HG02885 (cell line): ENCODE data around the gene FAM200B.

Experiments used
- ATAC-seq: cut with Tn5 transposase; IDR thresholded peaks from one replicate; pipeline ENCODE4 v1.9.1; 2021; ENCODE audit warnings: mild to moderate bottlenecking; ENCODE audit not compliant: unreplicated experiment, poor library complexity

FAM200B gene

GRCh38 chr4:15681372-15682241 is at the start of gene FAM200B:
Gene FAM200B (plus strand): TSS chr4:15681827. CDS start chr4:15686978, 5,151 bp downstream.
- peak; percentile 93 for ATAC-seq

DNA sequence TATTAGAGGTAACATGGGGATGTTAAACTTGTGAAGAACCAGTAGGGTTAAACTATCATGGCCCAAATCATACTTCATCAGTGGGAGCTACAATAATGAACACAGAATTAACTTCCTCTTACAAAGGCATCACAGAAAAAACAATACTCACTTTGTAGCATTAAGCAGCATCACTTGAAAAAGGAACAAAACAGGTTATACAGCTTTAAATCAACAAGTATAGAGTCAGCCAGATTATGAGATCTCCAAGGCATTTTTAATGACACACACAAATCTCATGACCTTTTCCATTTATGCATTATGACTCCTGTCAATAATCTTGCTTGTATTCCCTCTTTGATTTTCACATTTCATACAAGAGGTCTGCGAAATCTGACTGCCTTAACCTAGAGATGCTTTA is 44.8 kb upstream of the FAM200B start:
- ATAC-seq = no peak

DNA sequence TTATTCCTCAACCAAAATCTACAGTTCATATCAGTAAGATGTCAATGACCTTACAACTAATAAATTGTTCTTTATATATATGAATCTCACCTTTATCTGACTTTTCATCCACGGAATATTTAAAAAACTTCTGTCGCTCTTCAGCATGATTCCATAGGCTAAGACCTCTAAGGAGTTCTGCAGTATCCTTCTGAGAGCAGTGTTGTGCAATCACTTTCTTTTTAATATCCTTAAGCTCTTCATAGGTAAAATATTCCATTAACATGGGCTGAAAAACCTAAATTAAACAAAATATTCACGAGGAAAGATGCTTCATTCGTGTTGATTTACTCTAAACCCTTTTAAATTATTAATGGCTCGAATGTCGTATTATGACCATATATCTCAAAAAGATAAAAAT is 43.2 kb upstream of the FAM200B start:
- no peak for ATAC-seq

DNA sequence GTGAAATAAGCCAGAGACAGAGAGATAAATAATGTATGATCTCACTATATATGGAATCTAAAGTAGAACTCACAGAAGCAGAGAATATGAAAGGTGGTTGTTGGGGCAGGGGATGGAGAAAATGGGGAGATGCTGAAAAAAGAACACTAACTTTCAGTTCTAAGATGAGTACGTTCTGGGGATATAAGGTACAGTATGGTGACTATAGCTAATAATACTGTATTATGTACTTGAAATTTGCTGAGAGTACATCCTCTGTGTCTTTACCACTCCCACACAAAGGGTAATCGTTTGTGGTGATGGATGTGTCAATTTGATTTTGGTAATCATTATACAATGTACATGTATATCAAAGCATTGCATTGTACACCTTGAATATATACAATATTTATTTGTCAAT is 33.0 kb upstream of the FAM200B start:
- ATAC-seq = peak; percentile 73

- ATAC-seq = peak; percentile 36
These were observed 31.6 kb upstream of the FAM200B start for GRCh38 chr4:15649914-15650545.

- ATAC-seq = no peak
These were observed 30.0 kb upstream of the FAM200B start for GRCh38 chr4:15651676-15652075.

GRCh38 chr4:15652191-15652590 is 29.4 kb upstream of the FAM200B start:
- no peak for ATAC-seq

DNA sequence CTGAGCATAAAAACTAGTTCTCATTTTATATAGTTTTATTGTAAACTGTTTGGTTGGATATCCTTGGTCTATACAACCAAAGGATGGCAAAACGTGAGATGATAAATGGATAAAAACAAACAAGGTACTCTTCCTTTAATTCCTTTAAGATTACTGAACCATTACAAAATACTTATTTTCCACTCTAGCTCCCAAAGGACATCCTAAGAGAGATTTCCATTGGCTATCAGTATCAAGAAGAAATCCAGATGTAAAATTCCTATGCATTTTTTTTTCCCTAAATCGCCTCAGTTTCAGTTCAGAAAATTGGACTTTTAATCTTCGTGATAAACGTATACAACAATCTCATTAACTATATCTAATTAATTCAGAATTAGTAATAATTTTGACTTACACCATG is 28.8 kb upstream of the FAM200B start:
- no peak for ATAC-seq

DNA sequence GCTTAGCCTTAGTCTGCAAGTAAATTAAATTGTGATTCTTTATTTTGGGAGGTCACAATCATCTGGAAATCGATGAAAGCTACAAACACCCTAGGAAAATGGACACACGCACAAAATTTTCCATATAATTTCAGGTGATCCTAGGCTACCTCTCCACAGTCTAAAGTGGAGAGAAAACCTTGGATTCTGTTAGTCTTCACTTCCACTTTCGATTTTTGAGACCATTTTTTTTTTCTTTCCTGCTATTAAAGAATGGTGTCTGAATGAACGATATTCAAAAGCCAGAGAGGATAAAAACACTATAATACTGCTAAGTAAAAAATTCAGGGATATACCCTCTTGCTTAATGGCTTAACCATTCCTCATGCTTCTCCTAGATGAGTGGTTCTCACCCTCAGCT is 28.2 kb upstream of the FAM200B start:
- no peak for ATAC-seq

DNA sequence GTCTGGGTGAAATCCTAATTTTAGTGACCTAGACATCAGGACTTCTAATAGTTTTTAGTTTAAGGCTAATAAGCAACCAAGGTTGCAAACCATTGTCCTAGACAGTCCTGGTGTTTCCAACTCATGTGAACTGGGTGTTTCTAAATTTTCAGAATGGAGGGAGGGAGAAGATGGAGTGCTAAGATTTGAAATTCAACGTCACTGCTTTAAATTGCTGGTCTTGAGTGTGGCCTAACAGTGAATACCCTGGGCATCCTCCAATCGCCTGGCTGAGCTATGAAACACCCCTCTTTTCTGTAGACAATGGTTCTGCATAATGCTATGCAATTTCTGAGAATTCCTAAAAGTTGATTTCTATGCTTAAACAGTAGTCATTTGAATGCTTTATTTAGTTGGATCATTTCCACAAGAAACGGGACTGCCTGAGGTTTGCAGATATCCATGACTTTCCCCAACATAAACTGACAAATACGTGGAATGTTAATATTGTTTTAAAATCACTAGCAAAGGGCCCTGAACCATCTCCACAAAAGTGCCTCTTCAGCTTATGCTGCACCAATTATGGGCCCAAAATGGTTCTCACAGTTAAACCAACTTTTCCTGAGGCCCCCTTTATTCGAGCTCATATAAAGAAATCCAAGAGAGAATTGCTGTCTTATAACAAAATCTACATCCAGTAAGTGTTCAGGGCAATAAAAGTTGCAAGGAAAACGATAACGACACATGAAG is 27.6 kb upstream of the FAM200B start:
- peak; percentile 27 for ATAC-seq

DNA sequence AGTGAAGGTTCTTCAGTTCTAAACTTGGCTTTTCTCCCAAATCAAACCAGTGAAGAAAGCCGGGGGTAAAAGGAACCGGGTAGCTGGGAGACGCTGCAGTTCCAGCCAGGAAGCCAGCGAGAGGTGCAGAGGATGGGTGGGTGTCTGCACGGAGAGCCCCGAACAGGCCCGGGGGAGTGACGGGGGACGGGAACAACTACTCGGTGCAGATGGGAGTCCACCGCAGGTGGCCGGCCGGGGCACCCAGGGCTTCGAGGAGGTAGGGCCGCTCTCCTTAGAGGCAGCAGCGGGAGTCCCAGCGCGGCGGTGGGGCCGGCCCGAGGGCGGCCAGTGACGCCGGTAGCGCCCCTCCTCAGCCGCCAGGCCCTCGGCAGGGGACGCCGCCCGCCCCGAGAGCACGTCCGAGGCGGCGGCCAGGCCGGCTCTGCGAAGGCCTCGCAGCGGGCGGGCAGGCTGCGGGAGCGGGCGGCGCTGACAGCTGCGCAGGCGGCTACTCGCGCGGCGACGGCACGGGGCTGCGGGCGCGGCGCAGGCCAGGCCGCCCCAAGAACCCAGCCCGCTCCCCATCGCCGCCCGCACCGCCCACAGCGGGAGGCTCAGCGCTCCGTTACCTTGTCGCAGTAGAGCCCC is 26.9 kb upstream of the FAM200B start:
- ATAC-seq = peak; percentile 52

- peak; percentile 72 for ATAC-seq
These were observed 26.2 kb upstream of the FAM200B start, which contains the start of gene FBXL5 for GRCh38 chr4:15655223-15656037. Gene FBXL5 (minus strand): TSS chr4:15655357. CDS start chr4:15655287, 70 bp downstream.

DNA sequence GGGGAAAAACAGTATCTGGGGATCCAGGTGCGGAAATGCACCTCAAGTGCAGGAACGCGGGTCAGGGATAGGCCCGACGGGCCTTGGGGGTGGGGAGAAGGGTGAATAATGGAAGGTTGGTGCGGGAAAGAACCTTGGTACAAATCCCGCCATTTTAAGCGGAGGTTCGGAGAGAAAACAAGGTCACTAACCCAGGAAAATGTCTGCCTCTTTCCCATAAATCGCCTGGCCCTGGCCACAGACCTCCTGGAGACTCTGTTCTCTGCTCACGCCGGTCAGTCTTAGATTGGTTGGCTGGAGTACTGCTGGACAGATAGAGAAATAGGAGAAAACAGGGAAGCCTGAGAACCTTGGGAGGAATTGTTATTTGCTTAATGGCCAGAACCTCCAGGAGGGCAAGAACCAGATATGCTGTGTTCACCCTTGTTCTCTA is 25.6 kb upstream of the FAM200B start:
- no peak for ATAC-seq

DNA sequence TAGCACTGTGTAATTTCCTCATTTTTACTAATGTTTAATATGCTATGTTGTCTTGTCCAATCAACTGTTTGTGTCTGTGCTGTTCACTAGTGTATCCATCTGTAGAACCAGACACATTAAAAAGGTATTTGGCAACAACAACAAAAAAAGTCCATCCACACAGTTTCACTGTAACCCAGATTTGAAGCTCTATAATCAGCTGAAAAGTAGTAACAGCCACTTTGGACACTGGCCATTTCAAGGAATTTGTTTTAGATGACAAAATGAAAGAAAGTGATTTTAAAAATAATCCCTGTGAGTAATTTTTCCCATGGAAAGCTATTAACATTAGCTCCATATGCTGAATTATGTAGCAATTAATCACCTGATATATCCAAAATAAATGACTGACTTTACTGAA is 24.3 kb upstream of the FAM200B start:
- ATAC-seq = no peak

DNA sequence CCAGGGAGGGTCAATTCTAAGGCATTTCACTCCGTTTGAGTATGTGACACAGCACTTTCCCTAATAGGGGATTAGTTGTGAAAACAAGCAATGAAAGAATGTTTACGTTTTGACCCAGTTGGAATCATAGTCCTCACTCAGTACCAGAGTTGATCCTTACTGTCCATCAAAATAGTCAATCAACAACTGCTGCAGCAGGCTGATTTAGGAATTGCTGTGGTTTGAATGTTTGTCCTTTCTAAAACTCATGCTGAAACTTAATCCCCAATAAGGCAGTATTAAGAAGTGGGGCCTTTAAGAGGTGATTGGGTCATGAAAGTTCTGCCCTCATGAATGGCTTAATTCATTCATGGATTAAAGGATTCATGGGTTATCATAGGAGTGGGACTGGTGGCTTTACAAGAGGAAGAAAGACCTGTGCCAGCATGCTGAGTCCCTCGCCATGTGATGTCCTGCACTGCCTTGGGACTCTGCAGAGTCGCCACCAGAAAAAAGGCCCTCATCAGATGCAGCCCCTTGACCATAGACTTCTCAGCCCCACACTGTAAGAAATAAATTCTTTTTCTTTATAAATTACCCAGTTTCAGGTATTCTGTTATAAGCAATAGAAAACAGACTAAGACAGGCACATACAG is 23.4 kb upstream of the FAM200B start:
- no peak for ATAC-seq

GRCh38 chr4:15658781-15659180 is 22.8 kb upstream of the FAM200B start:
- ATAC-seq = no peak

GRCh38 chr4:15659768-15660570 is 21.7 kb upstream of the FAM200B start:
- ATAC-seq = no peak

- ATAC-seq = no peak
These were observed 15.8 kb upstream of the FAM200B start for GRCh38 chr4:15665753-15666365.
